GM23338 (cell line): ENCODE results near the gene TTC39B.

ENCODE experiments used
- CREB1 ChIP-seq: fragments of 250-450 bp; sonication (Bioruptor Pico); IDR thresholded peaks from 2 replicates; pipeline ENCODE4 v1.5.0; 2020; ENCODE audit warnings: low read depth, mild to moderate bottlenecking, moderate library complexity
- CTCF ChIP-seq, 2 experiments: fragments of 200-600 bp in 1 of 2; sonication (generic) in 1 of 2; conservative IDR thresholded peaks; 2 replicates each; pipeline versions ENCODE4 v1.5.1 to v1.6.1; 2016 to 2017; ENCODE audit warnings: antibody characterized with exemption in 2 of 2, low read depth in 2 of 2, mild to moderate bottlenecking in 2 of 2, moderate library complexity in 1 of 2
- EZH2 ChIP-seq: fragments of 200-600 bp; sonication (generic); IDR thresholded peaks from one replicate; pipeline ENCODE4 v1.8.0; 2017; ENCODE audit warnings: antibody characterized with exemption, mild to moderate bottlenecking, low read depth; ENCODE audit not compliant: unreplicated experiment
- EZH2phosphoT487 ChIP-seq: fragments of 200-600 bp; sonication (generic); IDR thresholded peaks from one replicate; pipeline ENCODE4 v1.8.1; 2018; ENCODE audit warnings: antibody characterized with exemption; ENCODE audit not compliant: unreplicated experiment
- NANOG ChIP-seq: IDR thresholded peaks from 2 replicates; pipeline ENCODE4 v1.6.1; 2016; ENCODE audit warnings: antibody characterized with exemption, borderline replicate concordance
- POLR2AphosphoS5 ChIP-seq: IDR thresholded peaks from 2 replicates; pipeline ENCODE4 v1.6.1; 2016; ENCODE audit warnings: antibody characterized with exemption, low read depth

- TF ChIP-seq POLR2AphosphoS5: no peak
- TF ChIP-seq EZH2: no peak
- no peak for TF ChIP-seq CTCF (conservative IDR thresholded peaks at IDR 0.05; ENCODE audit: low read depth in 2 of 2)
- TF ChIP-seq CREB1 (CRISPR knock-in tag): no peak
- no peak for TF ChIP-seq EZH2phosphoT487
- TF ChIP-seq NANOG: no peak
Observed at GRCh38 chr9:15219546-15219945, 87.5 kb downstream of the TTC39B start.
